ENCODE results near the gene AOC2. TPM values are rescaled to one million over a fixed set of nuclear protein-coding genes. Genes with fewer than 3 reads are reported as not detected.

The AOC2 gene
- total and polyA plus RNA-seq, 2 of the 13 experiments (the other 11 are each of a cell fraction or from before 2014, with no cell fraction given), result 1.2 to 3.3 TPM

DNA sequence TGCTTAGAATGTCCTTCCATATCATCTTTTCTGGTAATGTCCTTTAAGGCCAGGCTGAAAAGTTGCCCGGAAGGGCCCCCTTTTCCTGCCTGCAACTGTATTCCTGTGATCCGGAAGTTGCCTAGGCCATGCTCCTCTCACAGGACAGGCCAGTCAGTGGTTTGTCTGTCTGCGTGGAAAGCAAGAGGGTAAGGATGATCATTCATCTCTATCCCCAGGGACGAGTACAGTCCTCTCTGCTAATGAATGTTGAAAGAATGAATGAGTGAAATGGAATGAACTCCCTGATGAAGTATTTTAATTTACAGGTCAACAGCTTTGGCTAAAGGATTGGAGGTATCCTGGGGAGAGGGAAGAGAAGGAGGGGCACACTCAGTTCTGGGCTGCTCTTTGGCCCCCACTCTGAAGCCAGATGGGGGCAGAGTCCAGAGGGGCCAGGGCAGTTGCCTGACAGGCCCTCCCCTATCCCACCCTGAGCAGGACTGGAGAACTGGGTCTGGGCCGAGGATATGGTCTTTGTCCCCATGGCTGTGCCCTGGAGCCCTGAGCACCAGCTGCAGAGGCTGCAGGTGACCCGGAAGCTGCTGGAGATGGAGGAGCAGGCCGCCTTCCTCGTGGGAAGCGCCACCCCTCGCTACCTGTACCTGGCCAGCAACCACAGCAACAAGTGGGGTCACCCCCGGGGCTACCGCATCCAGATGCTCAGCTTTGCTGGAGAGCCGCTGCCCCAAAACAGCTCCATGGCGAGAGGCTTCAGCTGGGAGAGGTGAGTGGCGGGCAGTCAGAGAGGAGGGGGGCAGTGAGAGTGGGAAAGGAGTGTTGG lies 9.8 kb downstream of the AOC2 start (continued):
- TF ChIP-seq PRMT3 (CRISPR knock-in tag; IDR thresholded peaks at IDR 0.05; ENCODE audit: borderline replicate concordance, low read depth), result no peak
- no peak for TF ChIP-seq FOSL1 (CRISPR knock-in tag; IDR thresholded peaks at IDR 0.05; ENCODE audit: borderline replicate concordance)
- TF ChIP-seq, protein P1, sequence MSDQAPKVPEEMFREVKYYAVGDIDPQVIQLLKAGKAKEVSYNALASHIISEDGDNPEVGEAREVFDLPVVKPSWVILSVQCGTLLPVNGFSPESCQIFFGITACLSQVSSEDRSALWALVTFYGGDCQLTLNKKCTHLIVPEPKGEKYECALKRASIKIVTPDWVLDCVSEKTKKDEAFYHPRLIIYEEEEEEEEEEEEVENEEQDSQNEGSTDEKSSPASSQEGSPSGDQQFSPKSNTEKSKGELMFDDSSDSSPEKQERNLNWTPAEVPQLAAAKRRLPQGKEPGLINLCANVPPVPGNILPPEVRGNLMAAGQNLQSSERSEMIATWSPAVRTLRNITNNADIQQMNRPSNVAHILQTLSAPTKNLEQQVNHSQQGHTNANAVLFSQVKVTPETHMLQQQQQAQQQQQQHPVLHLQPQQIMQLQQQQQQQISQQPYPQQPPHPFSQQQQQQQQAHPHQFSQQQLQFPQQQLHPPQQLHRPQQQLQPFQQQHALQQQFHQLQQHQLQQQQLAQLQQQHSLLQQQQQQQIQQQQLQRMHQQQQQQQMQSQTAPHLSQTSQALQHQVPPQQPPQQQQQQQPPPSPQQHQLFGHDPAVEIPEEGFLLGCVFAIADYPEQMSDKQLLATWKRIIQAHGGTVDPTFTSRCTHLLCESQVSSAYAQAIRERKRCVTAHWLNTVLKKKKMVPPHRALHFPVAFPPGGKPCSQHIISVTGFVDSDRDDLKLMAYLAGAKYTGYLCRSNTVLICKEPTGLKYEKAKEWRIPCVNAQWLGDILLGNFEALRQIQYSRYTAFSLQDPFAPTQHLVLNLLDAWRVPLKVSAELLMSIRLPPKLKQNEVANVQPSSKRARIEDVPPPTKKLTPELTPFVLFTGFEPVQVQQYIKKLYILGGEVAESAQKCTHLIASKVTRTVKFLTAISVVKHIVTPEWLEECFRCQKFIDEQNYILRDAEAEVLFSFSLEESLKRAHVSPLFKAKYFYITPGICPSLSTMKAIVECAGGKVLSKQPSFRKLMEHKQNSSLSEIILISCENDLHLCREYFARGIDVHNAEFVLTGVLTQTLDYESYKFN (CRISPR knock-in tag; conservative IDR thresholded peaks at IDR 0.05), result peak; percentile 95
- TF ChIP-seq, protein P2, sequence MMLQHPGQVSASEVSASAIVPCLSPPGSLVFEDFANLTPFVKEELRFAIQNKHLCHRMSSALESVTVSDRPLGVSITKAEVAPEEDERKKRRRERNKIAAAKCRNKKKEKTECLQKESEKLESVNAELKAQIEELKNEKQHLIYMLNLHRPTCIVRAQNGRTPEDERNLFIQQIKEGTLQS (CRISPR knock-in tag; IDR thresholded peaks at IDR 0.05), result no peak
- TF ChIP-seq SAP130 (CRISPR knock-in tag; IDR thresholded peaks at IDR 0.05; ENCODE audit: low read depth), result peak; percentile 64
- TF ChIP-seq ZNF143 (CRISPR knock-in tag; IDR thresholded peaks at IDR 0.05), result 0 out of 2 replicates have a peak, but pooled peaks have one; percentile 24
- TF ChIP-seq ZNF44 (CRISPR knock-in tag; IDR thresholded peaks at IDR 0.05), result no peak
- TF ChIP-seq ZFAT (CRISPR knock-in tag; conservative IDR thresholded peaks at IDR 0.05), result no peak
- TF ChIP-seq ZBTB21 (CRISPR knock-in tag; IDR thresholded peaks at IDR 0.05), result no peak
- no peak; the same call in 1 of the 2 replicates for TF ChIP-seq ZNF703 (CRISPR knock-in tag; IDR thresholded peaks at IDR 0.05; ENCODE audit: borderline replicate concordance)
- 0 out of 2 replicates have a peak, but pooled peaks have one; percentile 12 for TF ChIP-seq FOXA3 (CRISPR knock-in tag; IDR thresholded peaks at IDR 0.05)
- peak; percentile 81 for TF ChIP-seq GABPB1 (CRISPR knock-in tag; IDR thresholded peaks at IDR 0.05)
- TF ChIP-seq ZC3H4 (CRISPR knock-in tag; IDR thresholded peaks at IDR 0.05; ENCODE audit: borderline replicate concordance), result no peak
- TF ChIP-seq CBX5 (CRISPR knock-in tag; IDR thresholded peaks at IDR 0.05; ENCODE audit: borderline replicate concordance), result no peak
- TF ChIP-seq, protein P3, sequence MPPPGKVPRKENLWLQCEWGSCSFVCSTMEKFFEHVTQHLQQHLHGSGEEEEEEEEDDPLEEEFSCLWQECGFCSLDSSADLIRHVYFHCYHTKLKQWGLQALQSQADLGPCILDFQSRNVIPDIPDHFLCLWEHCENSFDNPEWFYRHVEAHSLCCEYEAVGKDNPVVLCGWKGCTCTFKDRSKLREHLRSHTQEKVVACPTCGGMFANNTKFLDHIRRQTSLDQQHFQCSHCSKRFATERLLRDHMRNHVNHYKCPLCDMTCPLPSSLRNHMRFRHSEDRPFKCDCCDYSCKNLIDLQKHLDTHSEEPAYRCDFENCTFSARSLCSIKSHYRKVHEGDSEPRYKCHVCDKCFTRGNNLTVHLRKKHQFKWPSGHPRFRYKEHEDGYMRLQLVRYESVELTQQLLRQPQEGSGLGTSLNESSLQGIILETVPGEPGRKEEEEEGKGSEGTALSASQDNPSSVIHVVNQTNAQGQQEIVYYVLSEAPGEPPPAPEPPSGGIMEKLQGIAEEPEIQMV (CRISPR knock-in tag; IDR thresholded peaks at IDR 0.05; ENCODE audit: low read depth), result peak; percentile 16
- TF ChIP-seq, protein P4, sequence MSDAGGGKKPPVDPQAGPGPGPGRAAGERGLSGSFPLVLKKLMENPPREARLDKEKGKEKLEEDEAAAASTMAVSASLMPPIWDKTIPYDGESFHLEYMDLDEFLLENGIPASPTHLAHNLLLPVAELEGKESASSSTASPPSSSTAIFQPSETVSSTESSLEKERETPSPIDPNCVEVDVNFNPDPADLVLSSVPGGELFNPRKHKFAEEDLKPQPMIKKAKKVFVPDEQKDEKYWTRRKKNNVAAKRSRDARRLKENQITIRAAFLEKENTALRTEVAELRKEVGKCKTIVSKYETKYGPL (CRISPR knock-in tag; IDR thresholded peaks at IDR 0.05), result no peak
- TF ChIP-seq MZF1 (CRISPR knock-in tag; IDR thresholded peaks at IDR 0.05; ENCODE audit: borderline replicate concordance), result no peak
- TF ChIP-seq, protein P5, sequence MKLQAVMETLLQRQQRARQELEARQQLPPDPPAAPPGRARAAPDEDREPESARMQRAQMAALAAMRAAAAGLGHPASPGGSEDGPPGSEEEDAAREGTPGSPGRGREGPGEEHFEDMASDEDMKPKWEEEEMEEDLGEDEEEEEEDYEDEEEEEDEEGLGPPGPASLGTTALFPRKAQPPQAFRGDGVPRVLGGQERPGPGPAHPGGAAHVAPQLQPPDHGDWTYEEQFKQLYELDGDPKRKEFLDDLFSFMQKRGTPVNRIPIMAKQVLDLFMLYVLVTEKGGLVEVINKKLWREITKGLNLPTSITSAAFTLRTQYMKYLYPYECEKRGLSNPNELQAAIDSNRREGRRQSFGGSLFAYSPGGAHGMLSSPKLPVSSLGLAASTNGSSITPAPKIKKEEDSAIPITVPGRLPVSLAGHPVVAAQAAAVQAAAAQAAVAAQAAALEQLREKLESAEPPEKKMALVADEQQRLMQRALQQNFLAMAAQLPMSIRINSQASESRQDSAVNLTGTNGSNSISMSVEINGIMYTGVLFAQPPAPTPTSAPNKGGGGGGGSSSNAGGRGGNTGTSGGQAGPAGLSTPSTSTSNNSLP (IDR thresholded peaks at IDR 0.05; ENCODE audit: low read depth, low read length), result no peak
- peak; percentile 47; the same call in 1 of the 2 replicates for TF ChIP-seq ZMYM4 (CRISPR knock-in tag; IDR thresholded peaks at IDR 0.05)
- TF ChIP-seq TEAD2 (CRISPR knock-in tag; IDR thresholded peaks at IDR 0.05), result no peak
- TF ChIP-seq BHLHE40 (IDR thresholded peaks at IDR 0.05; ENCODE audit: low read length), result no peak
- no peak for TF ChIP-seq KMT2B (CRISPR knock-in tag; IDR thresholded peaks at IDR 0.05)
- TF ChIP-seq FLYWCH1 (CRISPR knock-in tag; IDR thresholded peaks at IDR 0.05), result no peak

Data from HepG2 (cell line).